HG03439 (cell line): ENCODE measurements around the gene ART1.

Experiments
- ATAC-seq: cut with Tn5 transposase; IDR thresholded peaks from one replicate; pipeline ENCODE4 v1.9.1; 2021; ENCODE audit warnings: mild to moderate bottlenecking, moderate library complexity; ENCODE audit not compliant: unreplicated experiment

ART1 gene

GRCh38 chr11:3710485-3711259 lies 65.7 kb downstream of the ART1 start:
- no peak for ATAC-seq

GRCh38 chr11:3712274-3712673 lies 67.3 kb downstream of the ART1 start:
- ATAC-seq: no peak
